CD4-positive, alpha-beta memory T cell (primary cell): ENCODE data around the gene PCNA. TPM values are rescaled to one million over a fixed set of nuclear protein-coding genes. Genes with fewer than 3 reads are reported as not detected.

Source experiments
- CTCF ChIA-PET: fragments of 350-600 bp; sonication (Branson Sonifier 250); formaldehyde crosslinking; loops from one replicate; lab custom pipeline; 2021; ENCODE audit warnings: inconsistent platforms; ENCODE audit not compliant: partially characterized antibody; lab: Charles Lee
- POLR2A ChIA-PET: fragments of 350-600 bp; sonication (Branson Sonifier 250); formaldehyde crosslinking; loops from one replicate; lab custom pipeline; 2021; ENCODE audit not compliant: partially characterized antibody; lab: Charles Lee
- DNase-seq, 5 donors: peaks; one replicate each; pipeline versions ENCODE4 v3.0.0 to v3.0.0-alpha.2; 2020 to 2022; ENCODE audit warnings: mixed read lengths in 1 of 5
- H3K27ac ChIP-seq: one replicate; pipeline ENCODE4 v1.7.0; 2013; ENCODE audit warnings: low read depth, low read length
- H3K27me3 ChIP-seq: 2 replicates; pipeline ENCODE4 v1.7.0; 2013; ENCODE audit warnings: mild to moderate bottlenecking, low read length, moderate library complexity; ENCODE audit not compliant: insufficient read depth
- H3K36me3 ChIP-seq: 2 replicates; pipeline ENCODE4 v1.7.0; 2013; ENCODE audit warnings: mild to moderate bottlenecking, low read length, moderate library complexity; ENCODE audit not compliant: insufficient read depth
- H3K4me1 ChIP-seq: 2 replicates; pipeline ENCODE4 v1.7.0; 2013; ENCODE audit warnings: mild to moderate bottlenecking, low read length, moderate library complexity; ENCODE audit not compliant: insufficient read depth
- H3K4me3 ChIP-seq, 2 donors: one replicate each; pipeline ENCODE4 v1.7.0; 2013; ENCODE audit warnings: low read length in 2 of 2, mild to moderate bottlenecking in 1 of 2
- H3K9me3 ChIP-seq, 2 donors: one replicate each; pipeline ENCODE4 v1.7.0; 2013; ENCODE audit warnings: low read length in 2 of 2, control low read depth in 1 of 2; ENCODE audit not compliant: control insufficient read depth in 1 of 2
- H3K27ac Mint-ChIP-seq, 7 donors: one replicate each; pipeline ENCODE4 v1.8.0; 2020 to 2021; ENCODE audit warnings: mixed read lengths in 7 of 7, mild to moderate bottlenecking in 6 of 7, inconsistent platforms in 3 of 7, moderate library complexity in 3 of 7
- H3K27me3 Mint-ChIP-seq, 2 donors: one replicate each; pipeline ENCODE4 v1.8.0; 2020 to 2021; ENCODE audit warnings: mixed read lengths in 2 of 2
- H3K36me3 Mint-ChIP-seq, 2 donors: one replicate each; pipeline ENCODE4 v1.8.0; 2020 to 2021; ENCODE audit warnings: mixed read lengths in 2 of 2, inconsistent platforms in 1 of 2, mild to moderate bottlenecking in 1 of 2
- H3K4me1 Mint-ChIP-seq, 4 donors: one replicate each; pipeline ENCODE4 v1.8.0; 2020 to 2021; ENCODE audit warnings: mixed read lengths in 4 of 4, mild to moderate bottlenecking in 1 of 4
- H3K4me3 Mint-ChIP-seq, 8 donors: one replicate each; pipeline ENCODE4 v1.8.0; 2020 to 2021; ENCODE audit warnings: mixed read lengths in 8 of 8, mild to moderate bottlenecking in 7 of 8, moderate library complexity in 6 of 8, inconsistent platforms in 3 of 8
- H3K9me3 Mint-ChIP-seq, 8 donors: one replicate each; pipeline ENCODE4 v1.8.0; 2020 to 2021; ENCODE audit warnings: mixed read lengths in 8 of 8, mild to moderate bottlenecking in 5 of 8, inconsistent platforms in 3 of 8, moderate library complexity in 1 of 8
- intact Hi-C: fragments of 100-400 bp; cut with micrococcal nuclease; formaldehyde crosslinking; loops from one replicate; pipeline ENCODE4 v1.15.1; 2023
- polyA plus RNA-seq, 2 donors: library from polyadenylated mRNA; unstranded; fragments of 300-500 nt; fragmentation: Illumina TruSeq; gene quantifications; one replicate each; pipeline ENCODE4 v1.2.3, GENCODE V29; 2021
- total RNA-seq, 2 experiments: library from RNA; stranded (reverse); gene quantifications; one replicate each; pipeline ENCODE4 v1.2.3, GENCODE V29; 2021

The PCNA gene
- total and polyA plus RNA-seq, 4 experiments from 2014 or later: 60.0 to 71.9 (median 64.6) TPM

GRCh38 chr20:5149892-5150225 lies 30.1 kb upstream of the PCNA start:
- H3K4me3 ChIP-seq: no peak overlapping the region
- no peaks in the 10 kb centered on the region for H3K27me3 Mint-ChIP-seq
- intact Hi-C loops: no loop called here
- ChIA-PET POLR2A (no interaction called here), CTCF (no interaction called here)
- no peaks in the 10 kb centered on the region for H3K27me3 ChIP-seq
- DNase-seq: no peak
- H3K27ac Mint-ChIP-seq: no peak overlapping the region
- no peak overlapping the region for H3K4me3 Mint-ChIP-seq
- no peaks in the 10 kb centered on the region for H3K36me3 ChIP-seq
- H3K4me1 ChIP-seq: peaks cover 37% of the 10 kb centered on the region
- H3K4me1 Mint-ChIP-seq: peaks cover 46 to 86% (median 68%) of the 10 kb centered on the region in 4 donors
- H3K36me3 Mint-ChIP-seq: peaks cover 14 to 22% of the 10 kb centered on the region in 2 donors
- no peak overlapping the region for H3K27ac ChIP-seq
- H3K9me3 ChIP-seq: no peaks in the 10 kb centered on the region
- no peaks in the 10 kb centered on the region for H3K9me3 Mint-ChIP-seq

GRCh38 chr20:5148581-5148980 lies 28.8 kb upstream of the PCNA start:
- H3K27me3 Mint-ChIP-seq: no peaks in the 10 kb centered on the region
- no peak overlapping the region for H3K4me3 ChIP-seq
- peaks cover 10 to 23% of the 10 kb centered on the region in 2 donors for H3K36me3 Mint-ChIP-seq
- no peaks in the 10 kb centered on the region for H3K9me3 Mint-ChIP-seq
- no peak overlapping the region for H3K27ac ChIP-seq
- DNase-seq: no peak
- no peaks in the 10 kb centered on the region for H3K9me3 ChIP-seq
- CTCF ChIA-PET: no interaction called here
- no peaks in the 10 kb centered on the region for H3K36me3 ChIP-seq
- no peak overlapping the region for H3K27ac Mint-ChIP-seq
- no peaks in the 10 kb centered on the region for H3K27me3 ChIP-seq
- H3K4me1 ChIP-seq: peaks cover 41% of the 10 kb centered on the region
- H3K4me3 Mint-ChIP-seq: no peak overlapping the region
- POLR2A ChIA-PET: no interaction called here
- intact Hi-C loops: no loop called here
- H3K4me1 Mint-ChIP-seq: peaks cover 45 to 87% (median 66%) of the 10 kb centered on the region in 4 donors

- Histone ChIP-seq H3K9me3 (no peaks in the 10 kb centered on the region), H3K4me3 (no peak overlapping the region), H3K27me3 (no peaks in the 10 kb centered on the region), H3K36me3 (no peaks in the 10 kb centered on the region), H3K4me1 (peaks cover 30% of the 10 kb centered on the region), H3K27ac (no peak overlapping the region)
- ChIA-PET POLR2A (no interaction called here), CTCF (interaction anchor here (1.2 to 1.5 kb wide), 2 partner anchors 20 to 58 kb away, joined by 3 to 4 read pairs; partner anchors contain the start of gene CDS2)
- Mint-ChIP-seq H3K36me3 (peaks cover 4 to 17% of the 10 kb centered on the region in 2 donors), H3K27me3 (no peaks in the 10 kb centered on the region), H3K27ac (peak overlapping the region in 4 of 7 donors; percentile 12 to 50 (median 36)), H3K4me1 (peaks cover 40 to 81% (median 57%) of the 10 kb centered on the region in 4 donors), H3K4me3 (no peak overlapping the region), H3K9me3 (no peaks in the 10 kb centered on the region)
- no peak for DNase-seq
- intact Hi-C loops: no loop called here
Measured at GRCh38 chr20:5146871-5147592, 27.3 kb upstream of the PCNA start.

GRCh38 chr20:5146099-5146668 lies 26.4 kb upstream of the PCNA start:
- DNase-seq: no peak
- Mint-ChIP-seq H3K36me3 (peaks cover 4 to 16% of the 10 kb centered on the region in 2 donors), H3K27me3 (no peaks in the 10 kb centered on the region), H3K27ac (peak overlapping the region in 3 of 7 donors; percentile 8 to 75 (median 13)), H3K9me3 (no peaks in the 10 kb centered on the region), H3K4me1 (peaks cover 39 to 84% (median 61%) of the 10 kb centered on the region in 4 donors), H3K4me3 (peak overlapping the region in 1 of 8 donors; percentile 70)
- intact Hi-C loops: no loop called here
- H3K36me3 ChIP-seq: no peaks in the 10 kb centered on the region
- peaks cover 32% of the 10 kb centered on the region for H3K4me1 ChIP-seq
- no peaks in the 10 kb centered on the region for H3K9me3 ChIP-seq
- no peak overlapping the region for H3K4me3 ChIP-seq
- H3K27me3 ChIP-seq: no peaks in the 10 kb centered on the region
- ChIA-PET CTCF (interaction anchor here (1.5 kb wide), 1 partner anchor 20 kb away, joined by 4 read pairs; the partner anchor contains the start of gene CDS2), POLR2A (no interaction called here)
- H3K27ac ChIP-seq: no peak overlapping the region

GRCh38 chr20:5145365-5146098 lies 25.8 kb upstream of the PCNA start:
- Mint-ChIP-seq H3K4me1 (peaks cover 34 to 85% (median 62%) of the 10 kb centered on the region in 4 donors), H3K9me3 (no peaks in the 10 kb centered on the region), H3K36me3 (peaks cover 4 to 13% of the 10 kb centered on the region in 2 donors), H3K4me3 (peak overlapping the region in 3 of 8 donors; percentile 17 to 35 (median 31)), H3K27ac (peak overlapping the region in 1 of 7 donors; percentile 1), H3K27me3 (no peaks in the 10 kb centered on the region)
- POLR2A ChIA-PET: interaction anchor here (1.0 to 1.2 kb wide), 2 partner anchors 19 to 25 kb away, joined by 3 to 4 read pairs; partner anchors contain the start of gene CDS2
- CTCF ChIA-PET: interaction anchor here (0.7 kb wide), 1 partner anchor 12 kb away, joined by 3 read pairs; no protein-coding TSS in a partner anchor
- H3K27ac ChIP-seq: no peak overlapping the region
- intact Hi-C loops: no loop called here
- H3K36me3 ChIP-seq: no peaks in the 10 kb centered on the region
- no peaks in the 10 kb centered on the region for H3K27me3 ChIP-seq
- no peaks in the 10 kb centered on the region for H3K9me3 ChIP-seq
- H3K4me1 ChIP-seq: peaks cover 37% of the 10 kb centered on the region
- DNase-seq: no peak
- no peak overlapping the region for H3K4me3 ChIP-seq

- H3K9me3 Mint-ChIP-seq: no peaks in the 10 kb centered on the region
- H3K27me3 Mint-ChIP-seq: no peaks in the 10 kb centered on the region
- H3K4me1 Mint-ChIP-seq: peaks cover 37 to 86% (median 65%) of the 10 kb centered on the region in 4 donors
- H3K27ac Mint-ChIP-seq: no peak overlapping the region
- H3K4me1 ChIP-seq: peaks cover 36% of the 10 kb centered on the region
- H3K9me3 ChIP-seq: no peaks in the 10 kb centered on the region
- H3K36me3 ChIP-seq: no peaks in the 10 kb centered on the region
- H3K36me3 Mint-ChIP-seq: peaks cover 10 to 19% of the 10 kb centered on the region in 2 donors
- intact Hi-C loops: no loop called here
- no peak overlapping the region for H3K4me3 Mint-ChIP-seq
- H3K27me3 ChIP-seq: no peaks in the 10 kb centered on the region
- no peak overlapping the region for H3K27ac ChIP-seq
- ChIA-PET POLR2A (no interaction called here), CTCF (interaction anchor here (1.0 kb wide), 1 partner anchor 17 kb away, joined by 4 read pairs; the partner anchor contains the start of gene CDS2)
- no peak overlapping the region for H3K4me3 ChIP-seq
- DNase-seq: no peak
Measured at GRCh38 chr20:5143851-5144250, 24.1 kb upstream of the PCNA start.

GRCh38 chr20:5141615-5142014 lies 21.9 kb upstream of the PCNA start:
- CTCF ChIA-PET: interaction anchor here (2.0 to 2.2 kb wide), 2 partner anchors 15 to 64 kb away, joined by 8 read pairs; partner anchors contain the start of gene CDS2
- DNase-seq: no peak
- H3K27me3 ChIP-seq: no peaks in the 10 kb centered on the region
- intact Hi-C loops: no loop called here
- POLR2A ChIA-PET: no interaction called here
- no peak overlapping the region for H3K4me3 ChIP-seq
- Mint-ChIP-seq H3K9me3 (no peaks in the 10 kb centered on the region), H3K4me3 (no peak overlapping the region), H3K27ac (no peak overlapping the region), H3K36me3 (peaks cover 13 to 21% of the 10 kb centered on the region in 2 donors), H3K27me3 (no peaks in the 10 kb centered on the region), H3K4me1 (peaks cover 26 to 71% (median 49%) of the 10 kb centered on the region in 4 donors)
- H3K27ac ChIP-seq: no peak overlapping the region
- peaks cover 37% of the 10 kb centered on the region for H3K4me1 ChIP-seq
- no peaks in the 10 kb centered on the region for H3K36me3 ChIP-seq
- no peaks in the 10 kb centered on the region for H3K9me3 ChIP-seq
